NT2/D1 (cell line): ENCODE data around the gene LIMCH1.
"Not testable (repeated sequence)": the region's sequence is repeated elsewhere in the genome, so short reads cannot be mapped to it uniquely, and the experiment has no call there.

Experiments used
- DNase-seq: peaks from one replicate; pipeline ENCODE4 v3.0.0-alpha.2; 2011; ENCODE audit warnings: low read depth, low spot score
- H3K27me3 ChIP-seq: 2 replicates; pipeline ENCODE4 v1.6.0; 2011; ENCODE audit warnings: mild to moderate bottlenecking; ENCODE audit not compliant: insufficient read length, insufficient read depth
- H3K36me3 ChIP-seq: 2 replicates; pipeline ENCODE4 v1.6.1; 2011; ENCODE audit warnings: mild to moderate bottlenecking, low read length, mixed read lengths; ENCODE audit not compliant: insufficient read depth, insufficient read length
- H3K4me1 ChIP-seq: 2 replicates; pipeline ENCODE4 v1.5.1; 2011; ENCODE audit not compliant: insufficient read depth, insufficient read length
- H3K4me3 ChIP-seq: 2 replicates; pipeline ENCODE4 v1.5.1; 2011; ENCODE audit warnings: low read depth; ENCODE audit not compliant: insufficient read length
- H3K9ac ChIP-seq: 2 replicates; pipeline ENCODE4 v1.6.0; 2011; ENCODE audit warnings: low read depth; ENCODE audit not compliant: insufficient read length
- H3K9me3 ChIP-seq: 2 replicates; pipeline ENCODE4 v1.5.1; 2011; ENCODE audit warnings: mild to moderate bottlenecking, low read length; ENCODE audit not compliant: insufficient read depth
- SUZ12 ChIP-seq: IDR thresholded peaks from 2 replicates; pipeline ENCODE4 v1.6.1; 2011; ENCODE audit not compliant: insufficient read length, insufficient read depth; ENCODE audit errors: extremely low read depth
- YY1 ChIP-seq: IDR thresholded peaks from 2 replicates; pipeline ENCODE4 v1.6.1; 2011; ENCODE audit not compliant: insufficient read length, insufficient read depth
- ZNF274 ChIP-seq: IDR thresholded peaks from 2 replicates; pipeline ENCODE4 v1.6.1; 2011; ENCODE audit warnings: mild to moderate bottlenecking, low read depth, low read length

The LIMCH1 gene

GRCh38 chr4:41633321-41633720 lies 95.4 kb downstream of the LIMCH1 start:
- TF ChIP-seq YY1 (no peak), SUZ12 (no peak), ZNF274 (no peak)
- Histone ChIP-seq H3K9me3 (no peaks in the 10 kb centered on the region), H3K36me3 (no peaks in the 10 kb centered on the region), H3K4me1 (no peaks in the 10 kb centered on the region), H3K27me3 (no peaks in the 10 kb centered on the region), H3K4me3 (no peak overlapping the region), H3K9ac (no peak overlapping the region)
- DNase-seq, result no peak

GRCh38 chr4:41635441-41635840 lies 97.5 kb downstream of the LIMCH1 start:
- H3K4me3 ChIP-seq, result no peak overlapping the region
- DNase-seq, result no peak

GRCh38 chr4:41638203-41638602 lies 100.2 kb downstream of the LIMCH1 start:
- TF ChIP-seq SUZ12, result no peak
- TF ChIP-seq ZNF274, result no peak
- no peak for TF ChIP-seq YY1

More at GRCh38 chr4:41635441-41635840, 97.5 kb downstream of the LIMCH1 start:
- Histone ChIP-seq H3K9me3 (no peaks in the 10 kb centered on the region), H3K9ac (no peak overlapping the region), H3K36me3 (no peaks in the 10 kb centered on the region), H3K4me1 (no peaks in the 10 kb centered on the region), H3K27me3 (no peaks in the 10 kb centered on the region)
- TF ChIP-seq YY1 (no peak), SUZ12 (no peak), ZNF274 (no peak)

GRCh38 chr4:41638866-41639265 lies 100.9 kb downstream of the LIMCH1 start:
- H3K4me1 ChIP-seq, result no peaks in the 10 kb centered on the region
- no peak overlapping the region for H3K9ac ChIP-seq
- H3K36me3 ChIP-seq, result no peaks in the 10 kb centered on the region
- peaks cover 9% of the 10 kb centered on the region for H3K27me3 ChIP-seq
- no peaks in the 10 kb centered on the region for H3K9me3 ChIP-seq
- no peak overlapping the region for H3K4me3 ChIP-seq
- DNase-seq, result no peak
- TF ChIP-seq YY1, result no peak
- TF ChIP-seq ZNF274, result no peak
- no peak for TF ChIP-seq SUZ12

More at GRCh38 chr4:41638203-41638602, 100.2 kb downstream of the LIMCH1 start:
- no peak for DNase-seq
- H3K4me3 ChIP-seq, result no peak overlapping the region
- peaks cover 3% of the 10 kb centered on the region for H3K27me3 ChIP-seq
- H3K9me3 ChIP-seq, result no peaks in the 10 kb centered on the region
- H3K36me3 ChIP-seq, result no peaks in the 10 kb centered on the region
- no peaks in the 10 kb centered on the region for H3K4me1 ChIP-seq
- H3K9ac ChIP-seq, result no peak overlapping the region

- peaks cover 12% of the 10 kb centered on the region for H3K27me3 ChIP-seq
- no peak overlapping the region for H3K9ac ChIP-seq
- no peak for DNase-seq
Observed at GRCh38 chr4:41639291-41639690, 101.3 kb downstream of the LIMCH1 start.

GRCh38 chr4:41640906-41641305 lies 102.9 kb downstream of the LIMCH1 start:
- TF ChIP-seq YY1 (no peak), SUZ12 (no peak), ZNF274 (no peak)
- H3K27me3 ChIP-seq, result peaks cover 28% of the 10 kb centered on the region
- no peak for DNase-seq
- H3K9me3 ChIP-seq, result no peaks in the 10 kb centered on the region
- no peak overlapping the region for H3K9ac ChIP-seq
- H3K4me1 ChIP-seq, result no peaks in the 10 kb centered on the region
- H3K36me3 ChIP-seq, result no peaks in the 10 kb centered on the region
- no peak overlapping the region for H3K4me3 ChIP-seq

More at GRCh38 chr4:41639291-41639690, 101.3 kb downstream of the LIMCH1 start:
- H3K4me3 ChIP-seq, result no peak overlapping the region
- H3K9me3 ChIP-seq, result no peaks in the 10 kb centered on the region
- no peaks in the 10 kb centered on the region for H3K36me3 ChIP-seq
- TF ChIP-seq SUZ12, result no peak
- no peak for TF ChIP-seq YY1
- no peak for TF ChIP-seq ZNF274
- no peaks in the 10 kb centered on the region for H3K4me1 ChIP-seq

GRCh38 chr4:41642746-41643145 lies 104.8 kb downstream of the LIMCH1 start:
- H3K36me3 ChIP-seq, H3K4me3 ChIP-seq, H3K9me3 ChIP-seq, H3K9ac ChIP-seq, H3K4me1 ChIP-seq, DNase-seq: not testable (repeated sequence)
- H3K27me3 ChIP-seq, result peaks cover 28% of the 10 kb centered on the region

- TF ChIP-seq SUZ12, result no peak
- no peak for TF ChIP-seq YY1
- no peak for TF ChIP-seq ZNF274
- no peak for DNase-seq
Observed at GRCh38 chr4:41643331-41643730, 105.4 kb downstream of the LIMCH1 start.

More at GRCh38 chr4:41643331-41643730, 105.4 kb downstream of the LIMCH1 start:
- Histone ChIP-seq H3K9ac (no peak overlapping the region), H3K9me3 (no peaks in the 10 kb centered on the region), H3K4me1 (no peaks in the 10 kb centered on the region), H3K4me3 (no peak overlapping the region), H3K27me3 (peaks cover 28% of the 10 kb centered on the region), H3K36me3 (peaks cover 10% of the 10 kb centered on the region)
